HG03460 (cell line): Measurements from ENCODE around the gene LRWD1.
A peak's percentile ranks its signal among the peaks of the same experiment; 100 is the strongest.
"Not testable (repeated sequence)": the region's sequence is repeated elsewhere in the genome, so short reads cannot be mapped to it uniquely, and the experiment has no call there.

Experiments
- ATAC-seq: cut with Tn5 transposase; IDR thresholded peaks from one replicate; pipeline ENCODE4 v1.9.1; 2021; ENCODE audit not compliant: unreplicated experiment

Gene LRWD1

DNA sequence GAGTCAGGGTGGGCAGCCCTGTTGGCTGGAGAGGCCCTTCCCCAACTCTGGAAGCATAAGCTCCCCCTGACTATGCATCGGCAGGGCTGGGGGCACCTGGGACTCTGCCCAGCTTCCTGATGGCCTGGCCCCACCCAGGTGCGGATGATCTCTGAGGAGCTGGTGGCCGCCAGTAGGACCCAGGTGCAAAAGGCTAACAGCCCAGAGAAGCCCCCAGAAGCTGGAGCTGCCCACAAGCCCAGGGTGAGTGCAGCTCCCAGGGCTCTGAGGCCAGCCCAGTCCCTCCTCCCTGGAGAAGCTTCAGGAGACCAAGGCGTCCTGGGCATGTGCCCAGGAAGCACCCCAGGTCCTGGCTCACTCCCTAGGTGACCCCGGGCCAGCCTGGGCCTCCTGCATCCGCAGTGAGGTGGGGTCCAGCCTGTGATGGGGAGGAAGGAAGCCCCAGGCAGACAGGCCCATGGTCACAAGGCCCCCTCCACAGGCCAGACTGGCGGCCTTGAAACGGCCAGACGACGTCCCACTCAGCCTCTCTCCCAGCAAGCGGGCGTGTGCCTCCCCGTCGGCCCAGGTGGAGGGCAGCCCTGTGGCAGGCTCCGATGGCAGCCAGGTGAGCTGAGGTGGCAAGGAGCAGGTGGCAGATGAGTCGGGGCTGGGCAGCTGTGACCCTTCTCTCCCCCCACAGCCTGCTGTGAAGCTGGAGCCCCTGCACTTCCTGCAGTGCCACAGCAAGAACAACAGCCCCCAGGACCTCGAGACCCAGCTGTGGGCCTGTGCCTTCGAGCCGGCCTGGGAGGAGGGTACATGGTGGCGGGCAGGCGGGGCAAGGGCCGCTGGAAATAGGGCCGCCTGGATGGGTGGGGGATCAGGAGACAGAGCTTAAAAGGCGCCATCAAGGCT lies 3.0 kb downstream of the LRWD1 start:
- no peak for ATAC-seq

DNA sequence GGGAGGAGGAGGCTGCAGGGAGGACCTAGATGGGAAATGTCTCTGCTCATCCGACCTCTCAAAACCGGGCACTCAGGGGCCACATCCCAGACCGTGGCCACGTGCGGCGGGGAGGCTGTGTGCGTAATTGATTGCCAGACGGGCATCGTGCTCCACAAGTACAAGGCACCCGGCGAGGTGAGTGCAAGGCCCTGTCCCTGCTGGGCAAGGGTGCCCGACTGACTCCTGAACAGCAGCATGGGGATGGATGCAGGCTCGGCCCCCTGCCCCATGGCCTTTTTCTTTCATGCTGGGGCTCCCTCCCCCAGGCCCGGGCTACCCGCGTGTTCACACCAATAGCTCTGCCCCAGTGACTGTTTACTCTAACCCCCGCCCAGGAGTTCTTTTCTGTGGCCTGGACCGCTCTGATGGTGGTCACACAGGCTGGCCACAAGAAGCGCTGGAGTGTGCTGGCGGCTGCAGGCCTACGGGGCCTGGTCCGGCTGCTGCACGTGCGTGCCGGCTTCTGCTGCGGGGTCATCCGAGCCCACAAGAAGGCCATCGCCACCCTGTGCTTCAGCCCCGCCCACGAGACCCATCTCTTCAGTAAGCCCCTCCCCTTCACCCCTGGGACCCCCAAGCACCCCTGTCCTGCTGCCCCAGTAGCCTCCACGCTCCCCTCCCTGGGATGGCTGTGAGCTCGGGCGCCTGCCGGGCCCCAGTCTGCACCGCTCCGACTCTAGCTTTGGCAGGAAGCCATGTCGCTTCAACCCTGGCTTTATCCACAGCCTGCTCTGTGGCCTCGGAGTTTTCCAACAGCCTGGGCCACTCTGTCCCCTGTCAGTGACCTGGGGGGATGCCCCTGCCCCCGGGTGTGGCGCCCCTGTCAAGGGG lies 3.9 kb downstream of the LRWD1 start:
- ATAC-seq: no peak

DNA sequence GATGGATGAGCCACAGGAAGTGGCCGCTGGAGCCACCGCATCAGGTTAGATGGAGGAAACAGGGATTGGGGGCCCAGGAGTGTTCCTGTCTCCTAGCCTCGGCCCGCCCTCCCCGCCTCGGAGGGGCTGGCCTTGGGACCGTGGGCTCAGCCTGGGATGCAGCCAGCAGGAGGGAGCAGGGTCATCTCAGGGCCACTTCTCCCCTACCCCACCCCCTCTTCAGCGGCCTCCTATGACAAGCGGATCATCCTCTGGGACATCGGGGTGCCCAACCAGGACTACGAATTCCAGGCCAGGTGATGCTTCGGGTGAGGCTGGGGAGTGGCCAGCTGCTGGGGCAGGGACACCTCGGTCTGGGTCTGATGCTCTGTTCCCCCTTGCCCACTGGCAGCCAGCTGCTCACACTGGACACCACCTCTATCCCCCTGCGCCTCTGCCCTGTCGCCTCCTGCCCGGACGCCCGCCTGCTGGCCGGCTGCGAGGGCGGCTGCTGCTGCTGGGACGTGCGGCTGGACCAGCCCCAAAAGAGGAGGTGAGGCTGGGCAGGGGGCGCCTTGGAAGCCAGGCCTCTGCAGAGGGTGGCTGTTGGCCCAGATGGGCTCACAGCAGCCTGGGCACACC lies 4.7 kb downstream of the LRWD1 start:
- no peak for ATAC-seq

DNA sequence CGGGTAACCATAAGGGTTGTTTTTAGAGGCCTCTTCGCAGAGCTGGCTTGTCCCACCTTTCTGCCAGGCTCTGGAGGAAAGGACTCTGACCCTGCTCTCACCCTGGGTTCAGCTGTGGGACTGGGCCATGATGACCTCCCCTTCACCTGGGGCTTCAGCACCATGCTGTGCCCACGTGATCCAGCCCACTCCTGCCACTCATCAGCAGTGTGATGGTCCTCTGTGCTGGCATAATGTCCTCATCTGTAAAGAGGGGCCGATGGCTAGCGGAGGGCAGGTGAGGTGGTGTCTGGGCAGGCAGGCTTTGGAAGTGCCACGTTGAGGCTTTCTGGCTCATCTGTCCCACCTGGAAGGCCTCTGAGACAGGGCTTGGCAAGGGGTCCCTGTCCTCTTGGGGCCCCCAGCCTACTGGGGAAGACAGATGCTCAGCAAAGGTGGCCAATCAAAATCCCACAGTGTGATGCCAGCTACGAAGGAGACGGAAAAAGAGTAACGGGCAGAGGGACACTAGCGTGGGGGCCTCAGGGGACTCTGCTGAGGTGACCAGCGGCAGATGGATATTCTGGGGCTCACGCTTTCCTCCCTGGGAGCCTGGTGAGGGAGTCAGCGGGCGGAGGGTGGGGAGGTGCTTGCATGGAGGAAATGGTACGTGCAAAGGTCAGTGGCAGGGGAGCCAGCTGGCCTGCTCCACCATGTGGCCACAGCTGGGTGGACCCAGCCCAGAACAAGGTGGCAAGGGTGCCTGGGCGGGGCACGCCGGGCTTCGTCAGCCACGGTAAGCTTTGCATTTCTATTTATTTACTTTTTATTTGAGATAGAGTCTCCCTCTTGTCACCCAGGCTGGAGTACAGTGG lies 5.4 kb downstream of the LRWD1 start:
- ATAC-seq: no peak

DNA sequence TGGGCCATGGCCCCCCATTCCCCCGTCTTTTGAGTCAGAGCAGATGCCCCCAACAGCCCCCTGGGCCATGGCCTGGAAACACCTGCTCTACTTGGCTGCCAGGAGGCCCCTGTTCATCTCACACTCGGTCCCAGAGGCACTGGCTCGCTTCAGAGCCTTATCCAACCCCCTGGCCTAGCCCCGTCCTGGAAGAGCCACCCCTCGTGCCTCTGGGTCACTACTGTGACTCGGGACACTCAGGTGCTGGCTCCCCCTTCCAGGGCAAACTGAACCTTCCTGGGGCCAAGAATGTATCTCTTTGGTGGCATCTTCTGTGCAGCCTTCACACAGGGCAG lies 7.0 kb downstream of the LRWD1 start:
- no peak for ATAC-seq

DNA sequence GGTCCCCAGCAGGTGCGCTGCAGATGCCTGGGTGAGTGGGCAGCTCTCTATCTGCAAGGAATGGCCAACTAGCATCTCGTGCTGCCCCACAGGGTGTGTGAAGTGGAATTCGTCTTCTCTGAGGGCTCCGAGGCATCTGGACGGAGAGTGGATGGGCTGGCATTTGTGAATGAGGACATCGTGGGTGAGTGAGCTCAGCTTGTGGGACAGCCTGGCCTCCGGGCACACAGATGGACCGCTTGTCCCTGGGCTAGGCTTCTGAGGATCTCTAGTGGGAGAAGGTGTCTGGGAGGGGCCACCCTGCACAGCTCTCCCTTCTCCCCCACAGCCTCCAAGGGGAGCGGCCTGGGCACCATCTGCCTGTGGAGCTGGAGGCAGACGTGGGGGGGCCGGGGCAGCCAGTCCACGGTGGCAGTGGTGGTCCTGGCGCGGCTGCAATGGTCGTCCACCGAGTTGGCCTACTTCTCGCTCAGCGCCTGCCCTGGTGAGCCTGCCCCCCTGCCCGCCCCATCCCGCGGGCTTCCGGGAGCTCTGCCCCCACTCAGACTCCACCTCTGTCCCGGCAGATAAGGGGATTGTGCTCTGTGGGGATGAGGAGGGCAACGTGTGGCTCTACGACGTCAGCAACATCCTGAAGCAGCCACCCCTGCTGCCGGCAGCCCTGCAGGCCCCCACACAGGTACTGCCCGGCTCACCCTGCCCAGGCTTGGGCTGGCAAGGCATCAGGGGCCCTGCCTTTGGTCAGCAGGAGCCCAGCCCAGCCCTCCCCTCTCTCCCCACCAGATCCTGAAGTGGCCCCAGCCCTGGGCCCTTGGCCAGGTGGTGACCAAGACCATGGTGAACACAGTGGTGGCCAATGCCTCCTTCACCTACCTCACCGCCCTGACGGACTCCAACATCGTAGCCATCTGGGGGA lies 7.6 kb downstream of the LRWD1 start:
- ATAC-seq: no peak

DNA sequence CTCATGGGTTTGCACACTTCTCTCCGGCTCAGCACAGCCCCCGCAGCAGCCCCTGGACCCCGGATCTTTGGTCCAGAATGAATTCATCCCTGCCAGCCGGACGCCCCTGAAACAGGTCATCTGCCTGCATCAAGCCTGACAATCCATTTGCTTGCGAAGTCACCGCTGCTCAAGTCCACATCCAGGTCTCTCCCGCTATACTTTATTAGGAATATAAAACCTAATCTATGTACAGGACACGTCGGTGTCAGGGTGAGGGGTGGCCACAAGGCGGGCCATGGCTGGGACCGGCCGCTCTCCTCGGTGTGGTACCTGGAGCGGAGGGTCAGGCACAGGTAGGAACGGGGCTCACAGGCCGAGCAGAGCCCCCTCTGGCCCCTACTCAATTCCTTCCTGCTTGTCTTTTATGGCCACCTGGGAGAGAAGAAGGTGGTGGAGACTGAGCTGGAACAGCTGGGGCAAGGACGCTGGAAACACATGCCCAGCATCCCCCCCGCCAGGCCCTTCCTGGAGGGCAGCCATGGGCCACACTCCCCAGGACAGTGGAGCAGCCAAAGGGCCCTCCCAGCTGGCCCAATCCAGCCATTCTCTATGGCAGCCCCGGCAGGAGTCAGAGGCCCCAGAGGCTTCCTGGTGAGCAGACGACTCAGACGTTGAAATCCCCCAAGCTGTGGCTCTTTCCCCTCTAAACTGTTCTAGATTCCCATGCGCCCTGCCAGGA lies 8.6 kb downstream of the LRWD1 start:
- no peak for ATAC-seq

DNA sequence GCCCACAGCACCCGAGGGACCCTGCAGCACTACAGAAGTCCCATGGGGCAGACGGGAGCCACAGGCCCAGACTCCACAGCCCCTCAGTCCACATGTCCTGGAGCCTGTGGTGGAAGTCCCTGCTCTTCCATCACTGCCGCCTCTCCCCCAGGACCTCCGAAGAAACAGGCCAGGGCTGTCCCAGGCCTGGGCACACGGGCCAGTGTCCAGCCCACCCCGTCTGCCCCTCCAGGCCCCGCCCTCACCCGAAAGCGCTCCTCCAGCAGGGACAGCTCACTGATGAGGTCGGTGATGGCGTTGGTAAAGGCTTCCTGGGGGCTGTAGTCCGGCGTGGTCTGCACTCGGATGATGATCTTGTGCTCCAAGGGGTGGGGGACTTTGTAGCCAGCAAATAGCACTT lies 9.3 kb downstream of the LRWD1 start:
- ATAC-seq: not testable (repeated sequence)

DNA sequence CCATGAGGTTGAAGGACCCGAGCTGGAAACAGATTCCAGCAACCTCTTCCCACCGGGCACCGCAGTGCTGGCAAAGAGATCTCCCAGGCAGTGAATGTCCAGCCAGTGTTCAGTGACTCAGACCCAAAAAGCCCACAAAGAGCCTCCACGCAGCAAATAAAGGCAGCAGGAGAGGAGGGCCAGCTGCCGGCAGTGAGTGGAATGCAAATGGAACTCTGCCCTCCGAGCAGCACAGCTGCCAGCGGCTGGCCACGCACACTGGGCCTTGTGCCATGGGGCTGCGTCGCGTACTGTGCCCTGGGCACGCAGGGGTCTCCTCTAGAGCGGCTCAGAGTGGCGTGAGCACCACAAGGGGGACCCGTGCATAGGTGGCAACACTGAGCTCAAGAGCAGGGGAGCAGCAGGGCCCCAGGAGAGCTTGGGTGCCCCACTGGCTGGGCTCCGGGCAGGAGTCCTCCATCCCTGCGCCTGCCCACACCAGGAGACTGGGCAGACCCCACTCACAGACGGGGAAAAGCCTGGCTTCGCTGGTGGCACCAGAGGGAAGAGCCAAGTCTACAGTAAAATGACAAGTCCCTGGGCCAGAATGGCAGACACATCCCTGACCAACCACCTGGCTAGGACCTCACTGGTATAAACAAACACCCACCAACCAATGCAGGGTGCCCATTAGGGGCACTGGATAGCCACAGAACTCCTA lies 10.1 kb downstream of the LRWD1 start:
- ATAC-seq: not testable (repeated sequence)

DNA sequence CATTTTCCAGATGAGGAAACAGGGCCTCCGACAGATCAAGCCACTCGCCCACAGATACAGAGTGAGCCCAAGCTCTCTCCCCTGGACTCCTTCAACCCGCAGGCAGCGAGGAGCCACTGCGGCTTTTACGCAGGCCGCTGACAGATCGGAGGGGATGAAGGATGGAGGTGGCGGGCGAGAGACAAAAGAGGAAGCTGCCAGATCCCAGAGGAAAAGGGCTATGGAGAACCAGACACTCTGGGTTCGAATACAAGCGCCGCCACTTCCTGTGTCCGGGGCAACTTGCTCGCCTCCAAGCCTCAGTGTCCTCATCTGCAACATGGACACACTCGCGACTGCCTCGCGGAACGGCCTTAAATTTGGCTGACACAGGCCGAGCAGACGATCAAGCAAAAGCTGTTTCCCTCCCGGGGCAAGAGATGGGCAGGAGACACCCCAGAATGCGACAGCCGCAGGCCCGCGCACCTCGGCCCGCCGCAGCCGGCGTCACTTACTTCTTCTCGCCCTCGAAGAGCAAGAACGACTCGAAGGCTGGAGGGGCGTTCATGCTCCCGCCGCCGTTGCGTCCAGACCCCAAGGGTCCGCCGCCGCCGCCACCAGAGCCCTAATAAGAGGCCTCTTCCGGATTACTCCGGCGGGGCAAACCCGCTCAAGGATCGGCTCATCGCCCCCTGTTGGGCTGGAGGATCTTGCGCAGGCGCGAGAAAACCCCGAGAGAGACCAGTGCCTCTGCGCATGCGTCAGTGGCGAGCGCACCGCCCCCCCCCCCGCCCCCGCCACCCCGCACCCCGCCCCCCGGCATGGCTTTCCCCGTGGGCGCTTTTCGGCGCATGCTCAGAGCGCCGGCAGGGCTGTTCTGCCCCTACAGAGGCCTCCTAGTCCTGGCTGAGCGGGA lies 13.8 kb downstream of the LRWD1 start, which contains the start of gene POLR2J:
Gene POLR2J, minus strand, starts transcription at position 609 of the 895 bp plus-strand sequence. Its CDS starts 62 bp downstream, at position 547.
- ATAC-seq: peak; percentile 90

DNA sequence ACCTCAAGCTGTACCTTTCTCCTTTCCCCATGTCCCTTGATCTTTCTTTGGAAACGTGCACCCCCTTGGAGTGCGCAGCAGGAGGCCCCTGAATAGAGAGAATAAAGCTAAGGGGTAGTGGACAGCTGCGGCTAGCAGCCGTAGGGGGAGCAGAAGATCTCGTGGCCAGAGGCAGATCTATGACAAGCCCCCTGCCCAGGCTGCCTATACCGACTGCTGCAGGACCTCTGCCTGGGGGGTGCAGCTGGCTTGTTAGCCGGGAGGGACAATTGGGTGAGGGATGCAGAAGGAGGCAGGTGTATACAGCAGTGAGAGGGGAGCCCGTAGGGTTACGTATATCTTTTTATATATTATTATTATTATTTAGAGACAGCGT lies 14.4 kb downstream of the LRWD1 start:
- peak; percentile 19 for ATAC-seq

DNA sequence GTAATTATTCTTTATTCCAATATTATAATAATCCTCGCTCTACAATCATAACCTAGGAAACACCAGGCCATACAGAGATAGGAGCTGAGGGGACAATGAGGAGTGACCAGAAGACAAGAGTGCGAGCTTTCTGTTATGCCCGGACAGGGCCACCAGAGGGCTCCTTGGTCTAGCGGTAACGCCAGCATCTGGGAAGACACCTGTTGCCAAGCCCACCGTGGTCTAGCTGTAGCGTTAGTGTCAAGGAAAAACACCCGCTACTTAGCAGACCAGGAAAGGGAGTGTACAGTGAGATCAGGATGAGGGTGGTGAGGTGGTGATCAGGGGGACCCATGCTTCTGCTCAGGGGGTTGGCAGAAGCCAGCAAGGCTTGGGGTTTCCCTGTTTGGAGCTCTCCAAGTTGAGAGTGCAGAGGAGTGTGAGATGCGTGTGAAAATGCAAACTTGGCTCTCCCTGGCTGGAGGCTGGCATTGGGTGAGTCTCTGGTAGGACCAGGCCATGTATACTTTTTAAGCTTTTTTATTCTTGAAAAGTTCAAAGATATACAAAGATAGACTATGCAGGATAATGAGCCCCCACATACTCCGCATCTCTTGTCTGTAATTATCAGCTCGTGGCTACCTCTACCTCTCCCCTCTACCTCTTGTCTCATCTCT lies 15.3 kb downstream of the LRWD1 start:
- ATAC-seq: not testable (repeated sequence)

DNA sequence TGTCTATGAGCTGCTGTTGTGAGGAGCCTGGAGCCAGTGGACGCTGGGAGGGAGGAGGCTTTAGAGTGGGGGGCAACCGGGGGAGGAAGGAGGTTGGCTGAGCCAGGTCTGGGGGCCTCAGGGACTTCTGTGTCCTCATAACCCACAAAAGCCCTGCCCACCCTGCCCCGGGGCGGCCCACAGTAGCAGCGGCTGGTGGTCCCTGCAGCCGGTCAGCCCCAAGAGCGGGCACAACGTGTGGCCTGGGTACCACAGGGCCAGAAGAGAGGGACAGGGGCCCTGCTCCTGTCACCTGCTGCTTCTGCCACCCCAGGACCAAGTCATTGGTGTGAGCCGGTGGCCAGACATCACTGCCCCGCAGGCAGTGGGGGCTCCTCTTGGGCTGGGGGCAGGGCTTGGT lies 17.2 kb downstream of the LRWD1 start:
- ATAC-seq: not testable (repeated sequence)

DNA sequence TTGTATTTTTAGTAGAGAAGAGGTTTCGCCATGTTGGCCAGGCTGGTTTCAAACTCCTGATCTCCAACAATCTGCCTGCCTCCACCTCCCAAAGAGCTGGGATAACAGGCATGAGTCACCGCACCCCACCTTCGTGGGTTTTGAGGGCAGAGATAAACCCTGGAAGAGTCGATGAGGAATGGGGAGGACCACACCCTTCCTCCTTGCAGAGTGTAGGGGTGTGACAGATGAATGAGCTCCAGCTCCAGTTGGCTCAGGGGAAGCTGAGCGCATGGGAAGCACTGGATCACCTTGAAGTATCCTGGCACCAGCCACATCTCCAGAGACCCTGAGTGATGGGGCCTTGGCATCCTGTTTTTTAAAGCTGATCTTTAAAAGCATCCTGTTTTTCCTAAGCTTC lies 19.5 kb downstream of the LRWD1 start:
- not testable (repeated sequence) for ATAC-seq

DNA sequence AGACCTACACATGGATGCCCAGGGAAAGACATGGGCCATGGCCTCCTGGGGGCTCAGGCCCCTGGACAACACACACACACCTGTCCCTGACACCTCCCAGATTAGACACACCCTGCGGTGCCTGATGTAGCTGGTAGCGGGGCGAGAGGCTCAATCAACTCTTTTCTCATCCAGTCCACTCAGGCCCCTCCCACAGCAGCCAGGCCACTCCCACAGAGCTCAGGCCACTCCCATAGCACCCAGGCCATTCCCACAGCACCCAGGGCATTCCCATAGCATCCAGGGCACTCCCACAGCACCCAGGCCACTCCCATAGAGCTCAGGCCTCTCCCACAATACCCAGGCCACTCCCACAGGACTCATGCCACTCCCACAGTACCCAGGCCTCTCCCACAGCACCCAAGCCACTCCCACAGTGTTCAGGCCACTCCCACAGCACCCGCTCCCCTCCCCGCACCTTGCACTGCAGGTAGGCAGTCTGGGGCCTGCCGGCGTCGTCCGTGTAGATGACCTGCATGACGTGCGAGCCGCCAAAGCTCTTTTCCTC lies 25.8 kb downstream of the LRWD1 start:
- ATAC-seq: peak; percentile 28

DNA sequence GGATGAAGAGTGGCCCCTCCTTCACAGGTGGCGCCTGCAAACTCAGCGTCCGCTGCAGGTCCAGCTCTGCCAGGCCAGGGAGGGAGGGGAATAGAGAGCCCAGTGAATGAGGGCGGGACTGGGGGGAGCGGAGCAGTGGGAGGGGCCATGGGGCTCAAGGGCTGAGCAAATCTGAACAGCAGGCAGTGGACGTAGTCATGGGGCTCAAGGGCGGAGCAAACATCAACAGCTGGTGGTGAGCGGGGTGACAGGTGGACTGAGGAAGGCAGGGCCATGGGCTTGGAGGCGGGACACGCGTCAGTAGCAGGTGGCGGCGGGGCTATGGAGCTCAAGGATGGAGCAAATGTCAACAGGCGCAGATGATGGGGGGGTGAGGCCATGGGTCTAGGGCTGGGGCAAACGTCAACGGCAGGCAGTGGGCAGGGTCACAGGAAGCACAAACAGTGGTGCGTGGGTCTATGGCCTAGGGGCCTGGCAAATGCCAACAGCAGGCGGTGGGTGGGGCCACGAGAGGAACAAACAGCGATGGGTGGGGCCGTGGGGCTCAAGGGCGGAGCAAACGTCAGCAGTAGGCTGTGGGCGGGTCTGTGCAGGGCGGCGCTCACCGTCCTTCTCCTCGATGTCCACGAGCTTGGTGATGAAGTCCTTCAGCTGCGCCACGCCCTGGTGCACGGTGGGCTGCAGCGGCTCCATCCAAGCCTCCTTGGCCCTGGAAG lies 28.6 kb downstream of the LRWD1 start:
- ATAC-seq: peak; percentile 52
